ENCODE results near the gene CSRP1. TPM values are rescaled to one million over a fixed set of nuclear protein-coding genes. Genes with fewer than 3 reads are reported as not detected.
"Not testable (repeated sequence)": the region's sequence is repeated elsewhere in the genome, so short reads cannot be mapped to it uniquely, and the experiment has no call there.

CSRP1 gene
- total RNA-seq, 2 donors from 2014 or later: 2,051 to 3,060 TPM

DNA sequence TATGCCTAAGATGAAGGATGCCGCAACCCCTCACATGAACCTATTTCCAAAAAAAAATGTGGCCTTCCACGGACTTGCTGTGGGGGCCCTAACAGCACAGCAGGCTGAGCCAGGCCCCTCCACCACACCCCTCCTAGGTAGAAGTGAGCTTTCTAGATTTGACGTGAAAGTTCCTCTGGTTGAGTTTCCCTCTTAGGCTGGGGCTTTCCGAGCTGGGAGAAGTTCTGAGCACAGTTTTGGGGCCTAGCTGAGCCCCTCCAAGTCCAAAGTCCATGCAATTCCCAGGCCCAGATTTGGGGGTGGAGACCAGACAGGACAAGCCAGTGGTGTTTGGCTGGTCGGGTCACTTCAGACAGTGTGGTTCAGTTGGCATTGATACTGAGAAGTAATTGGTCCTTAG lies 24.2 kb downstream of the CSRP1 start:
- peaks cover 38% of the 10 kb centered on the region for H3K36me3 ChIP-seq

DNA sequence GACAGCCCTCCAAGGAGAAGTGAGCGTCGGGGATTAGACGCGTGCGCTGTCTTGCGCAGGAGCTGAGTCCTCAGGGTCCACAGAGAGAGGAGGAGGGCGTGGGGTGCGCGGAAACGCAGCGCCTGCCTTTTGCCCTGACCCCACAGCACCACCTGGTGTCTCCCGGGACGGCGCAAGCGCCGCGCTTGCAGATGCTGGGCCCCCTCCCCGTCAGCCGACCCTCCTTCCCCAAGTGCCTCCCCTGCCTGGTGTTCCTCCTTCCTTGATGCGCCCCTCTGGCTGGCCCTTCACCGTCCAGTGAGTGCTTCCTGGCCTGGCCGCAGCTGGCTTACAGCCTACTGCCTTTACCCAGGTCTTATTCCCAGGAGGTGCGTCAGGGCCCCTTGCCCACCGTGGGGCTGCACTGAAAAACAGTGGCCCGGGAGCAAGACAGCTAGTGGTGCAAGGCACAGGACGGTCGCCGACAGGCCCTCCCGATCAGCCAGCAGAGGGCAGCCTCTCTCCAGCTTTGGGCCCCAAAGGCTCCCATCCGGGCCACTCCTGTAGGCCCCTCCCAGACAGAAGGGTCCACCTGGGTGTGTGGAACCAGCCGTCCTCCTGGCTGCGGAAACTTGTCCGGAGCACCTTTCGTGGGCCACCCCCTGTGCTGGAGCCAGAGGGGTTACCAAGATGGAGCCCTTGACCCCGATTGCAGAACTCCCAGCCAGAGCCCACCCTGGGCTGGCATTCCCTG lies 25.0 kb downstream of the CSRP1 start:
- no peak for DNase-seq (ENCODE audit: low spot score)
- H3K4me1 ChIP-seq (ENCODE audit: control insufficient read depth in 1 of 2, low read depth in 2 of 2): peaks cover 11 to 49% of the 10 kb centered on the region in 2 donors
- peaks cover 31% of the 10 kb centered on the region for H3K36me3 ChIP-seq
- no peaks in the 10 kb centered on the region for H3K27me3 ChIP-seq (replicated peaks; ENCODE audit: insufficient read depth)
- peak overlapping the region; percentile 37 to 61 for H3K27ac ChIP-seq
- peak; percentile 3 for ATAC-seq (ENCODE audit: insufficient number of reproducible peaks, low FRiP score, low read depth)
- H3K9me3 ChIP-seq: no peaks in the 10 kb centered on the region
- peak; percentile 93 for TF ChIP-seq CTCF (IDR thresholded peaks at IDR 0.05)
- H3K4me3 ChIP-seq: peak overlapping the region; percentile 68

More for the DNA sequence above, 24.2 kb downstream of the CSRP1 start:
- Histone ChIP-seq H3K27ac (peak overlapping the region in 1 of 2 donors; percentile 61), H3K27me3 (replicated peaks; ENCODE audit: insufficient read depth) (no peaks in the 10 kb centered on the region), H3K4me3 (no peak overlapping the region), H3K9me3 (no peaks in the 10 kb centered on the region), H3K4me1 (ENCODE audit: control insufficient read depth in 1 of 2, low read depth in 2 of 2) (peaks cover 11 to 58% of the 10 kb centered on the region in 2 donors)
- ATAC-seq (ENCODE audit: insufficient number of reproducible peaks, low FRiP score, low read depth) (no peak), DNase-seq (ENCODE audit: low spot score) (no peak)
- no peak for TF ChIP-seq CTCF (IDR thresholded peaks at IDR 0.05)

- no peak for TF ChIP-seq CTCF (IDR thresholded peaks at IDR 0.05)
- Histone ChIP-seq H3K4me1 (ENCODE audit: control insufficient read depth in 1 of 2, low read depth in 2 of 2) (peaks cover 11 to 40% of the 10 kb centered on the region in 2 donors), H3K9me3 (no peaks in the 10 kb centered on the region), H3K4me3 (peak overlapping the region; percentile 68), H3K36me3 (peaks cover 22% of the 10 kb centered on the region), H3K27ac (peak overlapping the region; percentile 37 to 61), H3K27me3 (replicated peaks; ENCODE audit: insufficient read depth) (no peaks in the 10 kb centered on the region)
- DNase-seq (ENCODE audit: low spot score): no peak
- ATAC-seq (ENCODE audit: insufficient number of reproducible peaks, low FRiP score, low read depth): no peak
Observed at GRCh38 chr1:201481004-201481380, 25.9 kb downstream of the CSRP1 start.

- Histone ChIP-seq H3K4me1 (ENCODE audit: control insufficient read depth in 1 of 2, low read depth in 2 of 2) (peaks cover 14 to 39% of the 10 kb centered on the region in 2 donors), H3K27me3 (replicated peaks; ENCODE audit: insufficient read depth) (no peaks in the 10 kb centered on the region), H3K36me3 (peaks cover 16% of the 10 kb centered on the region), H3K27ac (peak overlapping the region; percentile 61 to 65), H3K9me3 (no peaks in the 10 kb centered on the region), H3K4me3 (peak overlapping the region; percentile 68)
- DNase-seq (ENCODE audit: low spot score) (no peak), ATAC-seq (ENCODE audit: insufficient number of reproducible peaks, low FRiP score, low read depth) (no peak)
- TF ChIP-seq CTCF (IDR thresholded peaks at IDR 0.05): no peak
Observed at GRCh38 chr1:201480231-201481003, 26.5 kb downstream of the CSRP1 start.

GRCh38 chr1:201479201-201479730 lies 27.7 kb downstream of the CSRP1 start:
- no peak for ATAC-seq (ENCODE audit: insufficient number of reproducible peaks, low FRiP score, low read depth)
- Histone ChIP-seq H3K27me3 (replicated peaks; ENCODE audit: insufficient read depth) (no peaks in the 10 kb centered on the region), H3K9me3 (no peaks in the 10 kb centered on the region), H3K27ac (peak overlapping the region in 1 of 2 donors; percentile 65), H3K4me3 (no peak overlapping the region), H3K4me1 (ENCODE audit: control insufficient read depth in 1 of 2, low read depth in 2 of 2) (peaks cover 16 to 39% of the 10 kb centered on the region in 2 donors), H3K36me3 (peaks cover 5% of the 10 kb centered on the region)
- no peak for TF ChIP-seq CTCF (IDR thresholded peaks at IDR 0.05)
- no peak for DNase-seq (ENCODE audit: low spot score)

- DNase-seq (ENCODE audit: low spot score); ATAC-seq (ENCODE audit: insufficient number of reproducible peaks, low FRiP score, low read depth); H3K4me3 ChIP-seq; H3K9me3 ChIP-seq; H3K27me3 ChIP-seq (replicated peaks; ENCODE audit: insufficient read depth); H3K36me3 ChIP-seq; H3K27ac ChIP-seq: not testable (repeated sequence)
- peaks cover 16 to 39% of the 10 kb centered on the region in 2 donors for H3K4me1 ChIP-seq (ENCODE audit: control insufficient read depth in 1 of 2, low read depth in 2 of 2)
Observed at GRCh38 chr1:201478666-201479065, 28.3 kb downstream of the CSRP1 start.

All from thoracic aorta (tissue), 2 donors.